SU-DHL-6 (cell line): ENCODE data around the gene WDPCP.

Experiments
- H2AFZ ChIP-seq: fragments of 200-600 bp; sonication (generic); 2 replicates; pipeline ENCODE4 v1.6.1; 2014; ENCODE audit warnings: low read depth, mild to moderate bottlenecking, moderate library complexity, mixed read lengths, antibody characterized with exemption, low read length; ENCODE audit not compliant: severe bottlenecking
- H3F3A ChIP-seq: fragments of 200-600 bp; shearing (Covaris generic); 2 replicates; pipeline ENCODE4 v1.6.0; 2016; ENCODE audit warnings: antibody characterized with exemption, mild to moderate bottlenecking; ENCODE audit not compliant: insufficient read depth
- H3K27ac ChIP-seq: fragments of 200-600 bp; sonication (generic); 2 replicates; pipeline ENCODE4 v1.5.1; 2016; ENCODE audit warnings: low read depth, mild to moderate bottlenecking, low read length, moderate library complexity, mixed read lengths
- H3K27me3 ChIP-seq: fragments of 200-600 bp; sonication (generic), shearing (Covaris generic); 2 replicates; pipeline ENCODE4 v1.6.0; 2014; ENCODE audit warnings: mild to moderate bottlenecking, low read length
- H3K36me3 ChIP-seq: fragments of 200-600 bp; sonication (generic); 2 replicates; pipeline ENCODE4 v1.6.1; 2014; ENCODE audit warnings: mild to moderate bottlenecking, low read length, mixed read lengths
- H3K4me2 ChIP-seq: fragments of 300-600, 200-600 bp; shearing (Covaris generic), sonication (generic); 2 replicates; pipeline ENCODE4 v1.6.0; 2014; ENCODE audit warnings: low read length, low read depth, mild to moderate bottlenecking; ENCODE audit not compliant: poor library complexity, severe bottlenecking
- H3K4me3 ChIP-seq: fragments of 200-600 bp; sonication (generic); 2 replicates; pipeline ENCODE4 v1.5.1; 2014; ENCODE audit warnings: antibody characterized with exemption, low read length, mild to moderate bottlenecking, mixed read lengths; ENCODE audit not compliant: insufficient read depth, poor library complexity, severe bottlenecking
- H3K79me2 ChIP-seq: fragments of 200-600 bp; sonication (generic); 2 replicates; pipeline ENCODE4 v1.6.1; 2014; ENCODE audit warnings: mild to moderate bottlenecking, low read length, moderate library complexity; ENCODE audit not compliant: insufficient read depth
- H3K9ac ChIP-seq: fragments of 200-600 bp; sonication (generic); 2 replicates; pipeline ENCODE4 v1.7.0; 2014; ENCODE audit warnings: mild to moderate bottlenecking, low read length
- H3K9me2 ChIP-seq: fragments of 200-600 bp; sonication (generic); replicated peaks from 2 replicates; pipeline ENCODE4 v1.6.1; 2014; ENCODE audit warnings: low read length; ENCODE audit not compliant: insufficient read depth
- H3K9me3 ChIP-seq: fragments of 200-600 bp; sonication (generic); 2 replicates; pipeline ENCODE4 v1.6.1; 2014; ENCODE audit warnings: low read length, mixed read lengths; ENCODE audit not compliant: insufficient read depth
- H4K20me1 ChIP-seq: fragments of 200-600 bp; sonication (generic); 2 replicates; pipeline ENCODE4 v1.6.1; 2014; ENCODE audit warnings: low read depth, mild to moderate bottlenecking, antibody characterized with exemption, low read length, moderate library complexity, mixed read lengths
- CTCF ChIP-seq: fragments of 200-600 bp; sonication (generic); IDR thresholded peaks from one replicate; pipeline ENCODE4 v1.5.1; 2017; ENCODE audit warnings: antibody characterized with exemption, mild to moderate bottlenecking, low read length, moderate library complexity; ENCODE audit not compliant: insufficient read depth, poor library complexity, severe bottlenecking
- EZH2phosphoT487 ChIP-seq: fragments of 200-600 bp; sonication (generic), shearing (Covaris generic); conservative IDR thresholded peaks from 2 replicates; pipeline ENCODE4 v1.6.1; 2018; ENCODE audit warnings: mild to moderate bottlenecking, antibody characterized with exemption, low read length, moderate library complexity, mixed read lengths

The WDPCP gene

GRCh38 chr2:63434024-63435001 lies 154.0 kb downstream of the WDPCP start:
- H3K9me3 ChIP-seq, result no peaks in the 10 kb centered on the region

GRCh38 chr2:63432373-63432772 lies 155.9 kb downstream of the WDPCP start:
- H3K4me3 ChIP-seq, result no peak overlapping the region
- H4K20me1 ChIP-seq, result no peaks in the 10 kb centered on the region
- H3F3A ChIP-seq, result no peaks in the 10 kb centered on the region
- no peaks in the 10 kb centered on the region for H3K27me3 ChIP-seq
- no peaks in the 10 kb centered on the region for H3K9me3 ChIP-seq
- TF ChIP-seq EZH2phosphoT487, result no peak
- no peak for TF ChIP-seq CTCF
- H3K9me2 ChIP-seq, result no peaks in the 10 kb centered on the region
- no peak overlapping the region for H3K27ac ChIP-seq
- H3K36me3 ChIP-seq, result no peaks in the 10 kb centered on the region
- H2AFZ ChIP-seq, result no peak overlapping the region
- no peak overlapping the region for H3K9ac ChIP-seq
- H3K79me2 ChIP-seq, result no peaks in the 10 kb centered on the region
- H3K4me2 ChIP-seq, result no peak overlapping the region

More at GRCh38 chr2:63434024-63435001, 154.0 kb downstream of the WDPCP start:
- Histone ChIP-seq H2AFZ (no peak overlapping the region), H3K9me2 (no peaks in the 10 kb centered on the region), H3K36me3 (no peaks in the 10 kb centered on the region), H3K27ac (no peak overlapping the region), H4K20me1 (no peaks in the 10 kb centered on the region), H3K4me3 (no peak overlapping the region), H3K79me2 (no peaks in the 10 kb centered on the region), H3K27me3 (no peaks in the 10 kb centered on the region), H3K9ac (no peak overlapping the region), H3K4me2 (no peak overlapping the region), H3F3A (no peaks in the 10 kb centered on the region)
- TF ChIP-seq EZH2phosphoT487, result no peak
- TF ChIP-seq CTCF, result no peak

- Histone ChIP-seq H3K4me2 (no peak overlapping the region), H3K9ac (no peak overlapping the region), H3K9me3 (no peaks in the 10 kb centered on the region), H2AFZ (no peak overlapping the region), H4K20me1 (no peaks in the 10 kb centered on the region), H3K27me3 (no peaks in the 10 kb centered on the region), H3K36me3 (no peaks in the 10 kb centered on the region), H3K79me2 (no peaks in the 10 kb centered on the region), H3F3A (no peaks in the 10 kb centered on the region), H3K4me3 (no peak overlapping the region), H3K27ac (no peak overlapping the region), H3K9me2 (no peaks in the 10 kb centered on the region)
- TF ChIP-seq EZH2phosphoT487 (no peak), CTCF (no peak)
Observed at GRCh38 chr2:63425606-63426005, 162.7 kb downstream of the WDPCP start.
